CD4-positive, alpha-beta T cell treated with Interleukin-21 for 1 hour (primary cell): ENCODE measurements around the gene ENC1.

Experiments
- DNase-seq: peaks from one replicate; pipeline ENCODE4 v3.0.0-alpha.2; 2020

The ENC1 gene

GRCh38 chr5:74655716-74656115, 15.2 kb upstream of the ENC1 start:
- no peak for DNase-seq

- no peak for DNase-seq
Measured at GRCh38 chr5:74655206-74655605, 14.7 kb upstream of the ENC1 start.

GRCh38 chr5:74653991-74654390, 13.5 kb upstream of the ENC1 start:
- no peak for DNase-seq

GRCh38 chr5:74652576-74652975, 12.0 kb upstream of the ENC1 start:
- DNase-seq, result no peak

GRCh38 chr5:74651710-74652109, 11.2 kb upstream of the ENC1 start:
- no peak for DNase-seq

GRCh38 chr5:74649421-74649973, 9.0 kb upstream of the ENC1 start:
- no peak for DNase-seq

GRCh38 chr5:74648835-74649293, 8.3 kb upstream of the ENC1 start:
- peak; percentile 68 for DNase-seq

- no peak for DNase-seq
Measured at GRCh38 chr5:74647096-74647495, 6.6 kb upstream of the ENC1 start.

GRCh38 chr5:74643111-74643562, 2.6 kb upstream of the ENC1 start:
- DNase-seq, result no peak

- DNase-seq, result no peak
Measured at GRCh38 chr5:74642543-74642863, 2.0 kb upstream of the ENC1 start.

- DNase-seq, result peak; percentile 22
Measured at GRCh38 chr5:74641735-74642542, 1.4 kb upstream of the ENC1 start.

GRCh38 chr5:74640954-74641734, 616 bp upstream of the ENC1 start:
- DNase-seq, result peak; percentile 19

GRCh38 chr5:74639807-74640449, 600 bp downstream of the ENC1 start:
- DNase-seq, result peak; percentile 25

GRCh38 chr5:74638970-74639806, 1.3 kb downstream of the ENC1 start:
- peak; percentile 5 for DNase-seq

GRCh38 chr5:74638544-74638969, 2.0 kb downstream of the ENC1 start:
- no peak for DNase-seq

- DNase-seq, result no peak
Measured at GRCh38 chr5:74636552-74636951, 4.0 kb downstream of the ENC1 start.

- DNase-seq, result no peak
Measured at GRCh38 chr5:74636149-74636548, 4.4 kb downstream of the ENC1 start.

- DNase-seq, result no peak
Measured at GRCh38 chr5:74634611-74635286, 5.8 kb downstream of the ENC1 start.

GRCh38 chr5:74633695-74634094, 6.8 kb downstream of the ENC1 start:
- DNase-seq, result no peak

- DNase-seq, result no peak
Measured at GRCh38 chr5:74632947-74633356, 7.6 kb downstream of the ENC1 start.

GRCh38 chr5:74631081-74631953, 9.2 kb downstream of the ENC1 start:
- peak; percentile 50 for DNase-seq
